AG20443 (cell line): ENCODE results near the gene ROBO2.
"Not testable (repeated sequence)": the region's sequence is repeated elsewhere in the genome, so short reads cannot be mapped to it uniquely, and the experiment has no call there.

ENCODE experiments used
- DNase-seq: peaks from one replicate; pipeline ENCODE4 v3.0.0; 2012; ENCODE audit warnings: low spot score, mixed read lengths

The ROBO2 gene

GRCh38 chr3:77328690-77329089, 288.8 kb downstream of the ROBO2 start:
- DNase-seq = no peak

- DNase-seq = no peak
Observed at GRCh38 chr3:77329116-77329515, 289.2 kb downstream of the ROBO2 start.

- no peak for DNase-seq
Observed at GRCh38 chr3:77338195-77338594, 298.3 kb downstream of the ROBO2 start.

GRCh38 chr3:77342027-77342426, 302.1 kb downstream of the ROBO2 start:
- DNase-seq = no peak

GRCh38 chr3:77342688-77343087, 302.8 kb downstream of the ROBO2 start:
- DNase-seq = no peak

GRCh38 chr3:77345009-77345408, 305.1 kb downstream of the ROBO2 start:
- no peak for DNase-seq

GRCh38 chr3:77348244-77348855, 308.5 kb downstream of the ROBO2 start:
- DNase-seq = no peak

GRCh38 chr3:77354958-77355357, 315.1 kb downstream of the ROBO2 start:
- DNase-seq = no peak

- DNase-seq = no peak
Observed at GRCh38 chr3:77362936-77363335, 323.0 kb downstream of the ROBO2 start.

- DNase-seq = no peak
Observed at GRCh38 chr3:77365152-77365551, 325.3 kb downstream of the ROBO2 start.

GRCh38 chr3:77370413-77370812, 330.5 kb downstream of the ROBO2 start:
- peak; percentile 13 for DNase-seq

GRCh38 chr3:77372018-77372417, 332.1 kb downstream of the ROBO2 start:
- DNase-seq = no peak

GRCh38 chr3:77372634-77373346, 332.9 kb downstream of the ROBO2 start:
- DNase-seq = no peak

- DNase-seq = no peak
Observed at GRCh38 chr3:77373619-77374018, 333.7 kb downstream of the ROBO2 start.

- no peak for DNase-seq
Observed at GRCh38 chr3:77376511-77376910, 336.6 kb downstream of the ROBO2 start.

GRCh38 chr3:77377717-77378116, 337.8 kb downstream of the ROBO2 start:
- DNase-seq = no peak

GRCh38 chr3:77380136-77380535, 340.2 kb downstream of the ROBO2 start:
- DNase-seq = no peak

GRCh38 chr3:77381431-77381830, 341.5 kb downstream of the ROBO2 start:
- DNase-seq = no peak

- DNase-seq = no peak
Observed at GRCh38 chr3:77392181-77392580, 352.3 kb downstream of the ROBO2 start.

- DNase-seq = no peak
Observed at GRCh38 chr3:77394046-77394445, 354.1 kb downstream of the ROBO2 start.

- DNase-seq = no peak
Observed at GRCh38 chr3:77404871-77405270, 365.0 kb downstream of the ROBO2 start.

- DNase-seq = no peak
Observed at GRCh38 chr3:77407441-77407840, 367.5 kb downstream of the ROBO2 start.

GRCh38 chr3:77410334-77410733, 370.4 kb downstream of the ROBO2 start:
- not testable (repeated sequence) for DNase-seq

GRCh38 chr3:77411334-77411733, 371.4 kb downstream of the ROBO2 start:
- DNase-seq = no peak
